ENCODE data around the gene PPP1R15B. TPM values are rescaled to one million over a fixed set of nuclear protein-coding genes. Genes with fewer than 3 reads are reported as not detected.
A peak's percentile ranks its signal among the peaks of the same experiment; 100 is the strongest.

Gene PPP1R15B
- total RNA-seq, 1 donor from 2014 or later = 47.7 TPM

DNA sequence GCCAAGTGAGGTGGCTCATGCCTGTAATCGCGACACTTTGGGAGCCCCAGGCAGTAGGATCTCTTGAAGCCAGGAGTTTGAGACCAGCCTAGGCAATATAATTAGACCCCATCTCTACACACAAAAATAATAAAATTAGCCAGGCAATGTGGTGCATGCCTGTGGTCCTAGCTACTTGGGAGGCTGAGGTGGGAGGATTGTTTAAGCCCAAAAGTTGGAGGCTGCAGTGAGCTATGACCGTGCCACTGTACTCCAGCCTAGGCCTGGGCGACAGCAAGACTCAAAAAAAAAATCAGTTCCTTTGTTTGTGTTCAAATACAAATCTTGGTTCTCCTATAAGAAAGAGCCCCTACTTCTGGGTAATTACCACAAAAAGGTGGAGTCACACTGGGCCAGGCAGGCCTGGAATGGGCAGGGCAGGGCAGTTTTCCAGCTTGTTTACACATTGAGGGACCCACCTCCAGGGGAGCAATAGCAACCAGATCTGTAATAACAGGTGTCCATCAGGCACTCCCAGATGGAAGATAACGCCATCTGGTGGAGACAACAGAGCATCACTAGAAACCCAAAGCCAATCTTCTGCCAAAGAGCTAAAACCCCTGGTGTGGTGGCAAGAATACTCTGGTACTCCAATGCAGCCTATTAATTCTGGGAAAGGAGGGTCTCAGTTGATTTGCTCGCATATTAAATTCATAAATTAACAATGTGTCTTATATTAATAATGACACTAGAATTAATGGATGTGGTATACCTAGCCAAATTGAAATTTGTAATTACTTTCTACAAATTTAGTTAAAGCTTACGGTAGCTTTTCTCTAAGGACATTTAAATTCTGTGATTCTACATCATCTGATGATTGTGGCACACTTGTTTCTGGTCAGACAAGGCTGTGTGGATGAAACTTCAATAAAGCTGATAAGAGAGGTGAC is 13.2 kb downstream of the PPP1R15B start:
- Histone ChIP-seq H3K27ac (no peak overlapping the region), H3K36me3 (peaks cover 48% of the 10 kb centered on the region), H3K9me3 (no peaks in the 10 kb centered on the region), H3K27me3 (no peaks in the 10 kb centered on the region), H3K4me1 (no peaks in the 10 kb centered on the region), H3K4me3 (no peak overlapping the region)
- peak; percentile 82 for DNase-seq
- TF ChIP-seq, protein P1, sequence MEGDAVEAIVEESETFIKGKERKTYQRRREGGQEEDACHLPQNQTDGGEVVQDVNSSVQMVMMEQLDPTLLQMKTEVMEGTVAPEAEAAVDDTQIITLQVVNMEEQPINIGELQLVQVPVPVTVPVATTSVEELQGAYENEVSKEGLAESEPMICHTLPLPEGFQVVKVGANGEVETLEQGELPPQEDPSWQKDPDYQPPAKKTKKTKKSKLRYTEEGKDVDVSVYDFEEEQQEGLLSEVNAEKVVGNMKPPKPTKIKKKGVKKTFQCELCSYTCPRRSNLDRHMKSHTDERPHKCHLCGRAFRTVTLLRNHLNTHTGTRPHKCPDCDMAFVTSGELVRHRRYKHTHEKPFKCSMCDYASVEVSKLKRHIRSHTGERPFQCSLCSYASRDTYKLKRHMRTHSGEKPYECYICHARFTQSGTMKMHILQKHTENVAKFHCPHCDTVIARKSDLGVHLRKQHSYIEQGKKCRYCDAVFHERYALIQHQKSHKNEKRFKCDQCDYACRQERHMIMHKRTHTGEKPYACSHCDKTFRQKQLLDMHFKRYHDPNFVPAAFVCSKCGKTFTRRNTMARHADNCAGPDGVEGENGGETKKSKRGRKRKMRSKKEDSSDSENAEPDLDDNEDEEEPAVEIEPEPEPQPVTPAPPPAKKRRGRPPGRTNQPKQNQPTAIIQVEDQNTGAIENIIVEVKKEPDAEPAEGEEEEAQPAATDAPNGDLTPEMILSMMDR (IDR thresholded peaks at IDR 0.05) = peak; percentile 81
- intact Hi-C loops (cut with DNase I) = no loop called here
- ATAC-seq = peak; percentile 99

DNA sequence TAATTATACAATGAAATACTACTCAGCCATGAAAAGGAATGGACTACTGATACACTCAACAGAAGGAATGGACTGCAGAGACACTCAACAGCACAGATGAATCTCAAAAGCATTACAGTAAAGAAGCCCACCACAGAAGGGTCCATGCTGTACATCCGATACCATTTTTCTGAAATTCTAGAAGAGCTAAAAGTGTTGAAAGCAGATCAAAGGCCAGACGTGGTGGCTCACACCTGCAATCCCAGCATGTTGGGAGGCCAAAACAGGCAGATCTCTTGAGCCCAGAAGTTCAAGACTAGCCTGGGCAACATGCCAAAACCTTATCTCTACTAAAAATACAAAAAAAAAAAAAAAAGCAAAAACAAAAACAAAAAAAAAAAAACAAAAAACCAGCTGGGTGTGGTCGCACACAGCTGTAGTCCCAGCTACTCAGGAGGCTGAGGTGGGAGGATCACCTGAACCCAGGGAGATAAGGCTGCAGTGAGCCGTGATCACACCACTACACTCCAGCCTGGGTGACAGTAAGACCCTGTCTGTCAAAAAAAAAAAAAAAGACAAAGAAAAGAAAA is 15.5 kb downstream of the PPP1R15B start:
- no peaks in the 10 kb centered on the region for H3K4me1 ChIP-seq
- H3K4me3 ChIP-seq = no peak overlapping the region
- peaks cover 26% of the 10 kb centered on the region for H3K36me3 ChIP-seq
- ATAC-seq (no peak), DNase-seq (no peak)
- no peaks in the 10 kb centered on the region for H3K9me3 ChIP-seq
- intact Hi-C loops (cut with DNase I) = no loop called here
- H3K27me3 ChIP-seq = no peaks in the 10 kb centered on the region
- H3K27ac ChIP-seq = no peak overlapping the region
- TF ChIP-seq, protein P1 (IDR thresholded peaks at IDR 0.05) = no peak

DNA sequence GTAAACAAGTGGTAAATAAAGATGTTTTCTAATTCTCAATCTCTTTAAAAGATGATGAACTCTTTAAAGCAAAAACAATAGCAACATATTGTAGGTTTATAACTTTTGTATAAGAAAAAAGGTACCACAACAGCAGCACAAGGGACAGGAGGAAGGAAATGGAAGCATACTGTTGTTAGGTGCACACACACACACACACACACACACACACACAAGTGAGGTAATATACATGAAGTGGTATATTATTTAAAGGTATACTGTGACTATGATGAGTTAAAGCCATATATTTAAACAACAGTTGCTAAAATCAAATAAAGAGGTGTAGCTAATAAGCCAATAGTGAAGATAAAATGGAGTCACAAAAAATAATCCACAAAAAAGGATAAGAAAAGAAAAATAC is 20.0 kb downstream of the PPP1R15B start:
- Histone ChIP-seq H3K27ac (no peak overlapping the region), H3K4me1 (no peaks in the 10 kb centered on the region), H3K9me3 (no peaks in the 10 kb centered on the region), H3K4me3 (no peak overlapping the region), H3K27me3 (no peaks in the 10 kb centered on the region), H3K36me3 (no peaks in the 10 kb centered on the region)
- ATAC-seq (no peak), DNase-seq (no peak)
- TF ChIP-seq, protein P1 (IDR thresholded peaks at IDR 0.05) = no peak
- intact Hi-C loops (cut with DNase I) = no loop called here

DNA sequence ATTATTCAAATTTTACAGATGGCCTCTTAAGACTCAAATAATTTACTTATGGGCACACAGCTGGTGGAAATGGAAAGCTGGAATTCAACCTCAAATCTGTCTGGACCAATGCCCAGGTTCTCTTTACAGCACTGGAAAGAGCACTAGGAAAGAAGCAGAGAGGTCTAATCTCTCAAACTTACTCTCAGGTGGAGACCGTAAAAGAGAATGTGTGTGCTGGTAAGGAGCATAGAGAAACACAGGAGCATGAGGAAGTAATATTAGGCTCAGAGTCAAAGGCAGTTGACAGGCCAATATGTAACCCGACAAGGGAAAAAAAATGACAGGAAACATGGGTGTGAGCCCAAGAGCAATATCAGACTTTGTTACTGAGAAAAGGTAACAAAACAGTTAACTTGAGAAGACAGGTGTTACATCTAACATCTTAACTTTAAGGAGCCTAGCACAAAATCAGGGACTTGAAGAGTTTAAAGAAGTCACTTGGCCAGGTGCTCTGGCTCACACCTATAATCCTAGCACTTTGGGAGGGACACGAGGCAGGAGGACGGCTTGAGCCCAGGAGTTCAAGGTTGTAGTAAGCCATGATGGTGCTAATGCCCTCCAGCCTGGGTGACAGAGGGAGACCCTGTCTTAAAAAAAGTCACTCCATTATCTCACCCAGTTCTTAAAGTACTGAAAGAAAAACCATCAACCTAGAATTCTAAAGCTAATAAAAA is 20.7 kb downstream of the PPP1R15B start:
- ATAC-seq (no peak), DNase-seq (no peak)
- no peak overlapping the region for H3K27ac ChIP-seq
- intact Hi-C loops (cut with DNase I) = no loop called here
- H3K27me3 ChIP-seq = no peaks in the 10 kb centered on the region
- no peaks in the 10 kb centered on the region for H3K36me3 ChIP-seq
- TF ChIP-seq, protein P1 (IDR thresholded peaks at IDR 0.05) = no peak
- no peak overlapping the region for H3K4me3 ChIP-seq
- H3K9me3 ChIP-seq = no peaks in the 10 kb centered on the region
- H3K4me1 ChIP-seq = no peaks in the 10 kb centered on the region

DNA sequence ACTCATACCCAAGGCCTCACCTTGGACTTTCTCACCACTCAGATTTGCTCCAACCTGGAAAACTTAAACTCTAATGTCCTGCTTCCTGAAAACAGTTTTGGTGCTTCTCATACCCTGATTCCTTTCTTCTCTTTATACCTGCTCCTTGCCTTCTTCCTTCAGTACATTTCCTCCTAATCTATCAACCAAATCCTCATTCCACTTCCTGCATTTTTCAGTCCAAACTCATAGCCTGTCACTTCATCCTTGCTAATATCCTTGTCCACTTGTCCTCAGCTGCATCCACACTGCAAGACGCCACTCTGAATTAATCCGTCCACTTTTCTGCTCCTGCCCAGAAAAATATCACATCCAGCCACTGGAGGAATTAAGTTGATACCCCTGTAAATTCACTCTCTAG is 25.9 kb downstream of the PPP1R15B start:
- ATAC-seq (no peak), DNase-seq (no peak)
- Histone ChIP-seq H3K36me3 (no peaks in the 10 kb centered on the region), H3K4me3 (no peak overlapping the region), H3K9me3 (no peaks in the 10 kb centered on the region), H3K27ac (no peak overlapping the region), H3K4me1 (no peaks in the 10 kb centered on the region), H3K27me3 (no peaks in the 10 kb centered on the region)
- intact Hi-C loops (cut with DNase I) = no loop called here
- TF ChIP-seq, protein P1 (IDR thresholded peaks at IDR 0.05) = no peak

Data from upper lobe of right lung (tissue), 1 donor.